ENCODE data around the gene KCNJ4. TPM values are rescaled to one million over a fixed set of nuclear protein-coding genes. Genes with fewer than 3 reads are reported as not detected.
A peak's percentile ranks its signal among the peaks of the same experiment; 100 is the strongest.

The KCNJ4 gene
- total RNA-seq, 4 donors from 2014 or later, result not detected

DNA sequence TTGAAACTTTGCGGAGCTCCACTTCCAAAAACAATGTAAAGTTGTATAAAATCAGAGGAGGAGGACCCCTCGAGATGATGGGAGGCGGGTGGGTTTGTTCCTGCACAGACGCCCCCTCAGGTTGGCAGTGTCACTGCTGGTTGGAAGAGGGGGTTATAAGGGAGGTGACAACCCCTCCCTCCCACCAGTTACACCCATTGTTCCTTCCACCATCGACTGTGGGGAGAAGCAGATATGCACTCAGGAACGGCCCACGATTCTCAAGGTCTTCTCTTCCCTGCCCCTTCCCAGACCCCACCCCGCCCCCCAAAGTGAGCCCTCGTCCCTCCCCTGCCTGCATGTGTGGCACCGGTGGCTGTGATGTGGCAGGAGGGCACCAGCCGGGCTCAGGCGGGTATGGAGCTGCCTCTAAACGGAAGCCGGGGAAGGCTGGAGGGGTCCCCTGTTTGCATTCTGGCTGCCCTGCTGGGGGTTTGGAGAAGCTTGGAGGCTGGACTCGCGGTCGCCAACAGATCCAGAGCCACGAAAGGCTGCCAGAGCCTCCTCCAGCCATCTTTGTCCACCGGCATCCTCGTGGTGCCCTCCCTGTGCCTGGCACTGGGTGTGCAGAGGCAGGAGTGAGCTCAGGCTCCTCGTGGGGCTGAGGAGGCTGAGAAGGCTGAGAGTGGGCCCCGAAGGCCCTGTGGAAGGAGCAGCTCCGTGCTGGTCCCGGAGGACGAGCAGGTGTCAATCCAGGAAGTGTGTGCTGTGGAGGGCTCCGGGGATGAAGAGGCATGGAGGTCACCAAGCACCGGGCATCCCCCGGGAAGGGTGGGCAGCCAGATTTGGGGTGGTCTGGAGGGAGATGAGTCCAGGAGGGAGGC is 13.7 kb upstream of the KCNJ4 start:
- WGBS, result 51% methylated on average over 14 of the region's 28 CpGs
- DNase-seq (ENCODE audit: extremely low spot score), result no peak
- H3K4me3 ChIP-seq, result peak overlapping the region; percentile 58 to 75 (median 62)
- intact Hi-C loops (cut with DNase I), result no loop called here
- no peaks in the 10 kb centered on the region for H3K36me3 ChIP-seq
- H3K9me3 ChIP-seq, result no peaks in the 10 kb centered on the region
- H3K27me3 ChIP-seq, result peaks cover 0 to 3% (median 0%) of the 10 kb centered on the region in 4 donors
- peak overlapping the region; percentile 5 to 63 (median 61) for H3K27ac ChIP-seq (replicated peaks in 1 of 4)
- peaks cover 16 to 25% (median 17%) of the 10 kb centered on the region in 4 donors for H3K4me1 ChIP-seq
- TF ChIP-seq EP300 (IDR thresholded peaks at IDR 0.05) (no peak), POLR2AphosphoS5 (IDR thresholded peaks at IDR 0.05) (no peak), POLR2A (IDR thresholded peaks at IDR 0.05; ENCODE audit: low read depth) (no peak)
- TF ChIP-seq, protein P1, sequence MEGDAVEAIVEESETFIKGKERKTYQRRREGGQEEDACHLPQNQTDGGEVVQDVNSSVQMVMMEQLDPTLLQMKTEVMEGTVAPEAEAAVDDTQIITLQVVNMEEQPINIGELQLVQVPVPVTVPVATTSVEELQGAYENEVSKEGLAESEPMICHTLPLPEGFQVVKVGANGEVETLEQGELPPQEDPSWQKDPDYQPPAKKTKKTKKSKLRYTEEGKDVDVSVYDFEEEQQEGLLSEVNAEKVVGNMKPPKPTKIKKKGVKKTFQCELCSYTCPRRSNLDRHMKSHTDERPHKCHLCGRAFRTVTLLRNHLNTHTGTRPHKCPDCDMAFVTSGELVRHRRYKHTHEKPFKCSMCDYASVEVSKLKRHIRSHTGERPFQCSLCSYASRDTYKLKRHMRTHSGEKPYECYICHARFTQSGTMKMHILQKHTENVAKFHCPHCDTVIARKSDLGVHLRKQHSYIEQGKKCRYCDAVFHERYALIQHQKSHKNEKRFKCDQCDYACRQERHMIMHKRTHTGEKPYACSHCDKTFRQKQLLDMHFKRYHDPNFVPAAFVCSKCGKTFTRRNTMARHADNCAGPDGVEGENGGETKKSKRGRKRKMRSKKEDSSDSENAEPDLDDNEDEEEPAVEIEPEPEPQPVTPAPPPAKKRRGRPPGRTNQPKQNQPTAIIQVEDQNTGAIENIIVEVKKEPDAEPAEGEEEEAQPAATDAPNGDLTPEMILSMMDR (IDR thresholded peaks at IDR 0.05), result no peak

DNA sequence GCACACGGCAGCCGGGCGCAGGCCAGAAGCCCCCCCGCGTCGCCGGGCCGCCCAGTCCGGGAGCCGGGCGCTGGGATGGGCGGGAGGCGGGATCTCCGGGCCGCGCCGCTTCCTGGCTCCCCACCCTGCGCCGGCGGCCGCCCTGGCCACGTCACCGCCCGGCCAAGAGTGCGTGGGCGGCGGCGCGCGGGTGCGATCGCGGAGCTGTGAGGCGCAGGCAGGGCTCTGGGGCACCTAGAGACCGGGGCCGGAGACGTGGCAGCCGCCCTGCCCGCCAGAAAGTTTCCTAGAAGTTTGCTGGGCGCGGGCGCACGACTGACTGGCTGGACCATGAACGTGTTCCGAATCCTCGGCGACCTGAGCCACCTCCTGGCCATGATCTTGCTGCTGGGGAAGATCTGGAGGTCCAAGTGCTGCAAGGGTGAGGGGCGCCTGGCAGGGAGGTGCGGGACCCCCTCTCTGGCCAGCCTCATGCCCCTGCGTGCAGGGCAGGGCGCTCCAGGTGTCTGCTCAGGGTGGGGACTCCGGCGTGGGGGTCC is 13.0 kb upstream of the KCNJ4 start, which contains the start of gene KDELR3:
Gene KDELR3, plus strand, starts transcription at position 193 of the 539 bp plus-strand sequence. Its CDS starts 138 bp downstream, at position 331.
- TF ChIP-seq POLR2A (IDR thresholded peaks at IDR 0.05; ENCODE audit: low read depth), result no peak
- TF ChIP-seq EP300 (IDR thresholded peaks at IDR 0.05), result no peak
- TF ChIP-seq POLR2AphosphoS5 (IDR thresholded peaks at IDR 0.05), result peak; percentile 23 to 55
- 0% methylated on average over 37 of the region's 53 CpGs for WGBS
- Histone ChIP-seq H3K9me3 (no peaks in the 10 kb centered on the region), H3K27ac (replicated peaks in 1 of 4) (peak within 1 kb of the TSS; percentile 36 to 63 (median 61)), H3K4me3 (peak within 1 kb of the TSS; percentile 58 to 75 (median 62)), H3K36me3 (no peaks in the 10 kb centered on the region), H3K4me1 (peaks cover 17 to 25% (median 19%) of the 10 kb centered on the region in 4 donors), H3K27me3 (peaks cover 0 to 9% (median 0%) of the 10 kb centered on the region in 4 donors)
- intact Hi-C loops (cut with DNase I), result no loop called here
- no peak for DNase-seq (ENCODE audit: extremely low spot score)

DNA sequence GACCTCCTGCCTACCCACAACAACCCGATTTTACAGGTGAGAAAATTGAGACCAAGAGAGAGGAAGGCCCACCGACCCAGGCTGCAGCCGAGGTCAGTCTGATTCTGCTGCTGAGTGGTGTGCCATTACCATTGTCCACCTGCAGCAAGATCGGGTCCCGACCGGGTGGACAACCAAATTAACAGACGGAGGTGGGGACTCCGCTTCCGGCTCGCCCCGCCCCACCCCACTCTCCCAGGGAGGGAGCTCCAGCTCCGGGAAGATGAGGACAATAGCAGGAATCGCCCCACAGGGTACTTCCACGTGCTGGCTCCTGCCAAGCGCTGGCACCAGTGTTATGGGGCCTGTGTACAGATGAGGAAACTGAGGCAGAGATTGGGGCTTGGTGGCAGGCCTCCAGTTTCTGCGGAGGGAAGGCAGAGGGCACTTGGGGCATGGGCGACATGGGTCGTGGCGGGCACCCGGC is 12.5 kb upstream of the KCNJ4 start:
- H3K4me1 ChIP-seq, result peaks cover 17 to 25% (median 19%) of the 10 kb centered on the region in 4 donors
- H3K27ac ChIP-seq (replicated peaks in 1 of 4), result peak overlapping the region; percentile 36 to 63 (median 61)
- H3K4me3 ChIP-seq, result peak overlapping the region; percentile 58 to 75 (median 62)
- intact Hi-C loops (cut with DNase I), result no loop called here
- H3K27me3 ChIP-seq, result peaks cover 0 to 14% (median 0%) of the 10 kb centered on the region in 4 donors
- no peak for DNase-seq (ENCODE audit: extremely low spot score)
- no peaks in the 10 kb centered on the region for H3K36me3 ChIP-seq
- TF ChIP-seq POLR2AphosphoS5 (IDR thresholded peaks at IDR 0.05) (no peak), EP300 (IDR thresholded peaks at IDR 0.05) (no peak), POLR2A (IDR thresholded peaks at IDR 0.05; ENCODE audit: low read depth) (no peak)
- TF ChIP-seq, protein P1 (IDR thresholded peaks at IDR 0.05), result no peak
- no peaks in the 10 kb centered on the region for H3K9me3 ChIP-seq
- WGBS, result 19% methylated on average over 19 of the region's 20 CpGs

DNA sequence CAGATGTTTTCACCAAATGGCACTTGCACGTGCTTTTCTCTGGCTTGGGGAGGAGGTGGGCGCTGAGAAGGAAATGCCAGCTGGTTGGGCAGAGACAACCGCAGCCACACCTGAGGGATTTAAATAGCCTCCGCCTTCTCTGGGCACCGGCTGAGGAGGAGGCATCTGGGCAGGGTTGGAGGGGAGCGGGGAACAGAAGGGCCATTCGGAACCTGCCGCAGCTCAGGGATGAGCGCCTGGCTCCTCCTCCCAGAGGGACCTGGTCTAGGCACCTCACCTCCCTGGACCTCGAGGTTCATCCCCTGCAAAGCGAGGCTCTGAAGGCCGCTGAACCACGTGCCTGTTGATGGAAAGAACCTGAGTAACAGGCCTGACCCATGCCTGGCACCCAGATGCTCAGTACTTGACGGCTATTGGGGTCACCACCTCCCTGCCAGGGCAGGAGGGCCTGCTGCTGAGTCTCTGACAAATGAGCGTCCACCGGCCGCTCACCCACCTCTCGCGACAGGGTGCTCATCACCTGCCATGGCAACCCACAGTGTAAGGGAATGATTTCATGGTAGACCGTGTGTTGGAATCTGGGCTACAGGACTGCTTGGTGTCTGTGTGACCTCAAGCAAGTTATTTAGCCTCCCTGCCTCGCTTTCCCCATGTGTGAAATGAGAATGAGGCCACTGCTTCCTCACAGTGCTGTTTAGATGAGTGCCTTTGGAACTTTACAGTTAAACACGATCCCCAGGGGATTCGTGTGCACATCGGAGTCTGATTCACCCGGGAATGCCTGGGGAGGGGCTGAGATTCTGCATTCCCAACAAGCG is 10.9 kb upstream of the KCNJ4 start:
- Histone ChIP-seq H3K4me1 (peaks cover 30 to 40% (median 31%) of the 10 kb centered on the region in 4 donors), H3K27me3 (peaks cover 0 to 16% (median 0%) of the 10 kb centered on the region in 4 donors), H3K36me3 (no peaks in the 10 kb centered on the region), H3K4me3 (no peak overlapping the region), H3K27ac (replicated peaks in 1 of 4) (no peak overlapping the region), H3K9me3 (no peaks in the 10 kb centered on the region)
- intact Hi-C loops (cut with DNase I), result no loop called here
- no peak for DNase-seq (ENCODE audit: extremely low spot score)
- TF ChIP-seq EP300 (IDR thresholded peaks at IDR 0.05) (no peak), POLR2AphosphoS5 (IDR thresholded peaks at IDR 0.05) (no peak), POLR2A (IDR thresholded peaks at IDR 0.05; ENCODE audit: low read depth) (no peak)
- TF ChIP-seq, protein P1 (IDR thresholded peaks at IDR 0.05), result no peak
- WGBS, result 81% methylated on average over 17 of the region's 26 CpGs

All from esophagus muscularis mucosa (tissue), 4 donors.